ENCODE data around the gene ENTPD2. TPM values are rescaled to one million over a fixed set of nuclear protein-coding genes. Genes with fewer than 3 reads are reported as not detected.

ENTPD2 gene
- total and polyA plus RNA-seq, 2 of the 4 experiments (the other 2 are of a cell fraction), result not detected

DNA sequence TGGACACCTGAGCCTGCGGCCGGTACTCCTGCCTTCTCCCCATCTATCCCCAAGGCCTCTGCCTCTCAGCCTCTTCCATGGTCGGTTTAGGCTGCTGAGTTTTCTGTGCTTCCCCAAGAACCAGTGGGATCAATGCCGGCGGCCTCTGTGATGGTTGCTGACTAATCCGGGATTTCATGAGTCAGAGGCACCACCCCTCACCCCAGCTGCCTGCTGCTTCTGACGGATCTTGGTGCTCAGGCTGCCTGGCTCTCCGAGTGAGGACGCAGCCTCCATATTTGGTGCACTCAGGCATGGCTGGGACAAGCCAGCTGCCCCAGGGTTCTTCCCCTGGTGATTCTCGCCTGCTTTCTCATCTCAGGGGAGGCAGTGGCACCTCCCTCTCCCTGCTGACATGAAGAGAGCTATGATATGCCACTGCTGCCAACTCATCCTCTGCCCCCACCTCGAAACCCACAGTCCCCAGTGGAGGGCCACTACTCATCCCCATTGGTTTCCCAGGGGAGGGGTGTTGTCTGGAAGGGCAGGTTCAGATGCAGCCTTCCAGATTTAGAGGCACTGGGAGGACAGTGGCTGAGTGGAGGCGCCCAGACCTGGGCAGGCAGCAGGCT lies 29.6 kb upstream of the ENTPD2 start:
- Histone ChIP-seq H3K4ac (ENCODE audit: low read depth, low read length) (peak overlapping the region; percentile 95), H4K8ac (ENCODE audit: low read depth in 2 of 2, low read length in 2 of 2) (peak overlapping the region; percentile 65 to 94), H3K4me1 (ENCODE audit: control insufficient read depth, insufficient read depth, low read length) (peaks cover 15% of the 10 kb centered on the region), H3K14ac (replicated peaks; ENCODE audit: low read depth, low read length) (peak overlapping the region; percentile 86), H3K18ac (ENCODE audit: low read depth, low read length) (peak overlapping the region; percentile 78), H3K23ac (ENCODE audit: low read depth, low read length) (peak overlapping the region; percentile 88), H2BK120ac (ENCODE audit: low read depth, low read length) (peak overlapping the region; percentile 92), H2AK9ac (replicated peaks; ENCODE audit: low read depth, low read length, poor library complexity) (peak overlapping the region; percentile 98), H3K4me3 (ENCODE audit: insufficient read depth, low read depth, low read length) (no peak overlapping the region), H4K5ac (ENCODE audit: low read depth, low read length) (peak overlapping the region; percentile 80), H2BK20ac (ENCODE audit: low read depth, low read length) (peak overlapping the region; percentile 91), H2BK5ac (ENCODE audit: low read depth, low read length, poor library complexity, severe bottlenecking) (peak overlapping the region; percentile 87), H2BK15ac (ENCODE audit: low read depth, low read length) (peak overlapping the region; percentile 90; the same call in 2 of the 3 replicates), H3K4me2 (ENCODE audit: low read depth, low read length) (peak overlapping the region; percentile 29), H3K9ac (ENCODE audit: low read depth, low read length) (no peak overlapping the region), H3K27ac (ENCODE audit: insufficient read depth, low read length) (peak overlapping the region; percentile 85), H3K36me3 (ENCODE audit: control insufficient read depth, insufficient read depth, low read length) (peaks cover 24% of the 10 kb centered on the region; the same call in 1 of the 2 replicates), H3K56ac (ENCODE audit: extremely low read depth, insufficient read depth, low read length) (peak overlapping the region; percentile 84), H3K79me1 (ENCODE audit: low read depth in 1 of 2, low read length in 2 of 2) (peaks cover 20 to 57% of the 10 kb centered on the region in 2 experiments), H3K9me1 (ENCODE audit: insufficient read depth, low read length) (peaks cover 6% of the 10 kb centered on the region), H4K20me1 (ENCODE audit: insufficient read depth, low read length) (peaks cover 9% of the 10 kb centered on the region), H3K9me3 (ENCODE audit: control insufficient read depth, insufficient read depth, low read length) (no peaks in the 10 kb centered on the region), H4K91ac (ENCODE audit: insufficient read depth, low read depth, low read length) (peak overlapping the region; percentile 95), H2AFZ (replicated peaks; ENCODE audit: low read length, poor library complexity) (peak overlapping the region; percentile 93), H2AK5ac (ENCODE audit: low read depth, low read length) (peak overlapping the region; percentile 90), H3K27me3 (ENCODE audit: control insufficient read depth, insufficient read depth, low read length) (no peaks in the 10 kb centered on the region)
- in situ Hi-C loops (cut with MboI; ENCODE audit: low sequenced_read_pairs), result no loop called here
- ChIA-PET POLR2A (ENCODE audit: unreplicated experiment) (no interaction called here), CTCF (interaction anchor here (0.9 to 1.1 kb wide), 2 partner anchors 19 to 153 kb away, joined by 3 read pairs; no protein-coding TSS in a partner anchor)
- ATAC-seq (ENCODE audit: low read depth), result peak; percentile 54
- BruUV-seq (replicated peaks), result no TSS peak
- WGBS, 2 experiments (ENCODE audit: extremely low coverage in 2 of 2, insufficient read length in 1 of 2), result 13% methylated on average over 8 of the region's 12 CpGs; no CpG with 5 or more reads in 1 of the 2 experiments
- intact Hi-C loops (cut with micrococcal nuclease), result no loop called here
- dilution Hi-C loops (cut with HindIII; ENCODE audit: low sequenced_read_pairs, unreplicated experiment), result no loop called here
- peak; percentile 97 for DNase-seq
- TF ChIP-seq CHD1 (IDR thresholded peaks at IDR 0.05; ENCODE audit: low read depth, low read length), result no peak
- TF ChIP-seq BHLHE40 (IDR thresholded peaks at IDR 0.05; ENCODE audit: low read depth, low read length), result peak; percentile 44; the same call in 1 of the 2 replicates
- TF ChIP-seq SMC3 (IDR thresholded peaks at IDR 0.05; ENCODE audit: low read depth, low read length), result no peak
- TF ChIP-seq POLR2A (IDR thresholded peaks at IDR 0.05; ENCODE audit: low read depth, low read length), result no peak; the same call in 1 of the 2 replicates
- TF ChIP-seq MXI1 (IDR thresholded peaks at IDR 0.05; ENCODE audit: borderline replicate concordance, low read depth, low read length), result peak; percentile 61; the same call in 1 of the 2 replicates
- TF ChIP-seq MAZ (IDR thresholded peaks at IDR 0.05; ENCODE audit: borderline replicate concordance, low read depth, low read length), result peak; percentile 21; the same call in 1 of the 2 replicates
- TF ChIP-seq, protein P1, sequence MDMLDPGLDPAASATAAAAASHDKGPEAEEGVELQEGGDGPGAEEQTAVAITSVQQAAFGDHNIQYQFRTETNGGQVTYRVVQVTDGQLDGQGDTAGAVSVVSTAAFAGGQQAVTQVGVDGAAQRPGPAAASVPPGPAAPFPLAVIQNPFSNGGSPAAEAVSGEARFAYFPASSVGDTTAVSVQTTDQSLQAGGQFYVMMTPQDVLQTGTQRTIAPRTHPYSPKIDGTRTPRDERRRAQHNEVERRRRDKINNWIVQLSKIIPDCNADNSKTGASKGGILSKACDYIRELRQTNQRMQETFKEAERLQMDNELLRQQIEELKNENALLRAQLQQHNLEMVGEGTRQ (IDR thresholded peaks at IDR 0.05; ENCODE audit: low read depth, low read length), result no peak
- no peak for TF ChIP-seq RAD21 (IDR thresholded peaks at IDR 0.05; ENCODE audit: low read length)
- TF ChIP-seq, protein P2, sequence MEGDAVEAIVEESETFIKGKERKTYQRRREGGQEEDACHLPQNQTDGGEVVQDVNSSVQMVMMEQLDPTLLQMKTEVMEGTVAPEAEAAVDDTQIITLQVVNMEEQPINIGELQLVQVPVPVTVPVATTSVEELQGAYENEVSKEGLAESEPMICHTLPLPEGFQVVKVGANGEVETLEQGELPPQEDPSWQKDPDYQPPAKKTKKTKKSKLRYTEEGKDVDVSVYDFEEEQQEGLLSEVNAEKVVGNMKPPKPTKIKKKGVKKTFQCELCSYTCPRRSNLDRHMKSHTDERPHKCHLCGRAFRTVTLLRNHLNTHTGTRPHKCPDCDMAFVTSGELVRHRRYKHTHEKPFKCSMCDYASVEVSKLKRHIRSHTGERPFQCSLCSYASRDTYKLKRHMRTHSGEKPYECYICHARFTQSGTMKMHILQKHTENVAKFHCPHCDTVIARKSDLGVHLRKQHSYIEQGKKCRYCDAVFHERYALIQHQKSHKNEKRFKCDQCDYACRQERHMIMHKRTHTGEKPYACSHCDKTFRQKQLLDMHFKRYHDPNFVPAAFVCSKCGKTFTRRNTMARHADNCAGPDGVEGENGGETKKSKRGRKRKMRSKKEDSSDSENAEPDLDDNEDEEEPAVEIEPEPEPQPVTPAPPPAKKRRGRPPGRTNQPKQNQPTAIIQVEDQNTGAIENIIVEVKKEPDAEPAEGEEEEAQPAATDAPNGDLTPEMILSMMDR (conservative IDR thresholded peaks at IDR 0.05; ENCODE audit: low read depth, low read length), result no peak; the same call in 1 of the 2 replicates
- TF ChIP-seq RCOR1 (IDR thresholded peaks at IDR 0.05; ENCODE audit: insufficient replicate concordance, low read length), result peak; percentile 59
- TF ChIP-seq FOS (IDR thresholded peaks at IDR 0.05; ENCODE audit: low read depth, low read length), result peak; percentile 97
- TF ChIP-seq CEBPB (IDR thresholded peaks at IDR 0.05; ENCODE audit: low read depth, low read length), result no peak
- TF ChIP-seq RFX5 (IDR thresholded peaks at IDR 0.05; ENCODE audit: low read depth, low read length), result no peak
- peak; percentile 7; the same call in 1 of the 2 replicates for TF ChIP-seq NFE2L2 (IDR thresholded peaks at IDR 0.05; ENCODE audit: low read depth, low read length)
- TF ChIP-seq, protein P3, sequence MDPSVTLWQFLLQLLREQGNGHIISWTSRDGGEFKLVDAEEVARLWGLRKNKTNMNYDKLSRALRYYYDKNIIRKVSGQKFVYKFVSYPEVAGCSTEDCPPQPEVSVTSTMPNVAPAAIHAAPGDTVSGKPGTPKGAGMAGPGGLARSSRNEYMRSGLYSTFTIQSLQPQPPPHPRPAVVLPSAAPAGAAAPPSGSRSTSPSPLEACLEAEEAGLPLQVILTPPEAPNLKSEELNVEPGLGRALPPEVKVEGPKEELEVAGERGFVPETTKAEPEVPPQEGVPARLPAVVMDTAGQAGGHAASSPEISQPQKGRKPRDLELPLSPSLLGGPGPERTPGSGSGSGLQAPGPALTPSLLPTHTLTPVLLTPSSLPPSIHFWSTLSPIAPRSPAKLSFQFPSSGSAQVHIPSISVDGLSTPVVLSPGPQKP (IDR thresholded peaks at IDR 0.05; ENCODE audit: borderline replicate concordance, low read depth, low read length), result no peak

All from IMR-90 (cell line).